Large intestine (tissue), 3 donors: ENCODE data around the gene MND1. TPM values are rescaled to one million over a fixed set of nuclear protein-coding genes. Genes with fewer than 3 reads are reported as not detected.

Experiments used
- DNase-seq, 2 donors: peaks; one replicate each; pipeline versions ENCODE4 v3.0.0 to v3.0.0-alpha.2; 2013
- H3K27ac ChIP-seq: one replicate; pipeline ENCODE4 v1.5.1; 2013; ENCODE audit warnings: low read length
- H3K27me3 ChIP-seq: 2 replicates; pipeline ENCODE4 v1.6.1; 2013; ENCODE audit warnings: low read length; ENCODE audit not compliant: control insufficient read depth, insufficient read depth
- H3K36me3 ChIP-seq: 2 replicates; pipeline ENCODE4 v1.6.1; 2013; ENCODE audit warnings: low read length; ENCODE audit not compliant: control insufficient read depth, insufficient read depth
- H3K4me1 ChIP-seq: one replicate; pipeline ENCODE4 v1.6.1; 2013; ENCODE audit warnings: low read length; ENCODE audit not compliant: control insufficient read depth, insufficient read depth
- H3K4me3 ChIP-seq: one replicate; pipeline ENCODE4 v1.5.1; 2013; ENCODE audit warnings: low read length
- H3K9me3 ChIP-seq: one replicate; pipeline ENCODE4 v1.6.1; 2013; ENCODE audit warnings: mild to moderate bottlenecking, low read depth, low read length, moderate library complexity; ENCODE audit not compliant: control insufficient read depth
- whole genome bisulfite sequencing: methylation state at CpG from one replicate; pipeline ENCODE4 v1.1.5; 2013; ENCODE audit warnings: low lambda C conversion rate; ENCODE audit not compliant: insufficient coverage; 5-methylcytosine and 5-hydroxymethylcytosine counted together
- polyA plus RNA-seq: library from polyadenylated mRNA; unstranded; fragments of 120-200 nt; gene quantifications from one replicate; pipeline ENCODE4 v1.2.1, GENCODE V29; 2013

The MND1 gene
- polyA plus RNA-seq, 1 donor, result 6.8 TPM

GRCh38 chr4:153418558-153418957 is 74.1 kb downstream of the MND1 start:
- WGBS, result 89% methylated on average over 2 of the region's 3 CpGs

DNA sequence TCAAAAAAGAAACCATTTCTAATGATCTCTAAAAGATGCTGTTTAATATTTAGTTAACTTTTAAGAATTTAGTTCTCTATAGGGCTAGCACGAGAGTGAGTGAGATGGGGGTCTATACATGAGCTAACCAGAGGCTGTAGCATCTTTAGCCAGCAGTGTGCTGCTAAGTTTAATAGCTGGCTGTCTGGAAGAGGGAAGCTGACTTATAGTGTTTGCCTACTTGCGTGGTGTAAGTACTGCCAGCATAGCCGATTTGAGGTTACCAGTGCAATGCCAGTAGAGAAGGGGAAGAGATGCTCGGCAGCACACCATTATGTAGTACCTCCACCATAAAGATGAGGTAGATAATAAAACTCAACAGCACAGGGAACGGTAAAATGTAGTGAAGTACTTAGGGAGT is 74.5 kb downstream of the MND1 start:
- H3K27me3 ChIP-seq, result no peaks in the 10 kb centered on the region
- H3K4me1 ChIP-seq, result no peaks in the 10 kb centered on the region
- H3K9me3 ChIP-seq, result no peaks in the 10 kb centered on the region
- WGBS, result no CpG with 5 or more reads among the region's 5 CpGs
- DNase-seq, result no peak
- H3K27ac ChIP-seq, result no peak overlapping the region
- no peak overlapping the region for H3K4me3 ChIP-seq
- no peaks in the 10 kb centered on the region for H3K36me3 ChIP-seq

More at GRCh38 chr4:153418558-153418957, 74.1 kb downstream of the MND1 start:
- H3K27me3 ChIP-seq, result no peaks in the 10 kb centered on the region
- no peaks in the 10 kb centered on the region for H3K36me3 ChIP-seq
- H3K27ac ChIP-seq, result no peak overlapping the region
- no peaks in the 10 kb centered on the region for H3K4me1 ChIP-seq
- H3K4me3 ChIP-seq, result no peak overlapping the region
- DNase-seq, result no peak
- no peaks in the 10 kb centered on the region for H3K9me3 ChIP-seq

DNA sequence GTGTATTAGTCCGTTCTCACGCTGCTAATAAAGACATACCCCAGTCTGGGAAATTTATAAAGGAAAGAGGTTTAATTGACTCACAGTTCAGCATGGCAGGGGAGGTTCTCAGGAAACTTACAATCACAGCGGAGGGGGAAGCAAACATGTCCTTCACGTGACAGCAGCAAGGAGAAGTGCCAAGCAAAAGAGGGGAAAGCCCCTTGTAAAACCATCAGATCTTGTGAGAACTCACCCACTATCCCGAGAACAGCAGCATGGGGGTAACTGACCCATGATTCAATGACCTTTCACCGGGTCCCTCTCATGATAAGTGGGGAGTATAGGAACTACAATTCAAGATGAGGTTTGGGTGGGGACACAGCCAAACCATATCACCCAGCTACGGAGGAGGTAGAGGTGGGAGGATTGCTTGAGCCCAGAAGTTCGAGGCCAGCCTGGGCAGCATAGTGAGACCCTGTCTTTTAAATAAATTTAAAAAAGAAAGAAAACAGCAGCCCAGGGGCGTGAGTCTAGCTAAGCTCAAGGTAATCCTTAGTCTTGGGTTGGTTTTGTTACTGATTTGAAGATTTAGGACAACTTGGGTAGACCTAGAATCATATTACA is 75.3 kb downstream of the MND1 start:
- Histone ChIP-seq H3K27ac (no peak overlapping the region), H3K27me3 (no peaks in the 10 kb centered on the region), H3K4me1 (no peaks in the 10 kb centered on the region), H3K36me3 (no peaks in the 10 kb centered on the region), H3K4me3 (no peak overlapping the region), H3K9me3 (no peaks in the 10 kb centered on the region)
- DNase-seq, result no peak
- no CpG with 5 or more reads among the region's 9 CpGs for WGBS

- Histone ChIP-seq H3K4me3 (no peak overlapping the region), H3K27me3 (no peaks in the 10 kb centered on the region), H3K27ac (no peak overlapping the region), H3K9me3 (no peaks in the 10 kb centered on the region), H3K36me3 (no peaks in the 10 kb centered on the region), H3K4me1 (no peaks in the 10 kb centered on the region)
- no peak for DNase-seq
- no CpG with 5 or more reads among the region's 2 CpGs for WGBS
These were observed 75.9 kb downstream of the MND1 start for GRCh38 chr4:153420361-153420760.

GRCh38 chr4:153421941-153422340 is 77.5 kb downstream of the MND1 start:
- Histone ChIP-seq H3K27me3 (no peaks in the 10 kb centered on the region), H3K9me3 (no peaks in the 10 kb centered on the region), H3K4me1 (no peaks in the 10 kb centered on the region), H3K27ac (no peak overlapping the region), H3K36me3 (no peaks in the 10 kb centered on the region), H3K4me3 (no peak overlapping the region)
- DNase-seq, result no peak
- WGBS, result 100% methylated on average over 1 of the region's 3 CpGs

- Histone ChIP-seq H3K27me3 (no peaks in the 10 kb centered on the region), H3K27ac (no peak overlapping the region), H3K9me3 (no peaks in the 10 kb centered on the region), H3K4me1 (no peaks in the 10 kb centered on the region), H3K36me3 (no peaks in the 10 kb centered on the region), H3K4me3 (no peak overlapping the region)
- WGBS, result 83% methylated on average over 1 of the region's 4 CpGs
- no peak for DNase-seq
These were observed 81.9 kb downstream of the MND1 start for GRCh38 chr4:153426207-153426885.

DNA sequence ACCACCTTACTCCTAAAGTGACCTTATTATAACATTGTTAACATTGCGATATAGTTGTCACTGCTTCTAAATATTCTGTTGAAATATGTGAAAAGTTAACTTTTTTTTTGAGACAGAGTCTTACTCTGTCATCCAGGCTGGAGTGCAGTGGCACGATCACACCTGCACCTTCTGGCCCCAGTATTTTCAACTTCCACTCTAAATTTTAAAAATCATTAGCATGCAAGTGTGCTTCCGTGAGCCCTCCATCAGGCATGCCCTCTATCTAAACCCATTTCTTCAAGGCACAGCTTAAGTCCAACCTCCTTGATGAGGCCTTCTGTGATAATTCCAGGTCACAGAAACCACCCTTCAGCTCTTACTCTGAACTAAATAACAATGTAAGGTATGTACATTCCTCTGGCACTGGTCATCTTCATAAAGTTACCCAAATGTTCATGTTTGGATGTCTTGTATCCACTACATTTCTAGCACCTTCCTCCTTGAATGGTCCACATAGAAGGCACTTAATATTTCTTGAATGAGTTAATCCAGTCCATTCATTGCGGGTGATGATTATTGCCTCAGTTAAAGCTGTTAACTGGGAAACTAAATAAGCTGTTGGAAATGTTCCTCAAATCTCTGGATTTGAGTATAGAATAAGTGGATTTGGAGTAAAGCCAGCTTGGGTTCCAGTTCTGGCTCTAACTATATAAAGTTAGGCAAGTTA is 83.0 kb downstream of the MND1 start:
- no peak overlapping the region for H3K27ac ChIP-seq
- H3K27me3 ChIP-seq, result no peaks in the 10 kb centered on the region
- DNase-seq, result no peak
- H3K9me3 ChIP-seq, result no peaks in the 10 kb centered on the region
- no peaks in the 10 kb centered on the region for H3K36me3 ChIP-seq
- H3K4me3 ChIP-seq, result no peak overlapping the region
- WGBS, result no CpG with 5 or more reads among the region's 4 CpGs
- no peaks in the 10 kb centered on the region for H3K4me1 ChIP-seq

GRCh38 chr4:153428941-153429475 is 84.5 kb downstream of the MND1 start:
- WGBS, result 80% methylated on average over 1 of the region's 3 CpGs
- Histone ChIP-seq H3K9me3 (no peaks in the 10 kb centered on the region), H3K27ac (no peak overlapping the region), H3K4me3 (no peak overlapping the region), H3K36me3 (no peaks in the 10 kb centered on the region), H3K27me3 (no peaks in the 10 kb centered on the region), H3K4me1 (no peaks in the 10 kb centered on the region)
- no peak for DNase-seq

DNA sequence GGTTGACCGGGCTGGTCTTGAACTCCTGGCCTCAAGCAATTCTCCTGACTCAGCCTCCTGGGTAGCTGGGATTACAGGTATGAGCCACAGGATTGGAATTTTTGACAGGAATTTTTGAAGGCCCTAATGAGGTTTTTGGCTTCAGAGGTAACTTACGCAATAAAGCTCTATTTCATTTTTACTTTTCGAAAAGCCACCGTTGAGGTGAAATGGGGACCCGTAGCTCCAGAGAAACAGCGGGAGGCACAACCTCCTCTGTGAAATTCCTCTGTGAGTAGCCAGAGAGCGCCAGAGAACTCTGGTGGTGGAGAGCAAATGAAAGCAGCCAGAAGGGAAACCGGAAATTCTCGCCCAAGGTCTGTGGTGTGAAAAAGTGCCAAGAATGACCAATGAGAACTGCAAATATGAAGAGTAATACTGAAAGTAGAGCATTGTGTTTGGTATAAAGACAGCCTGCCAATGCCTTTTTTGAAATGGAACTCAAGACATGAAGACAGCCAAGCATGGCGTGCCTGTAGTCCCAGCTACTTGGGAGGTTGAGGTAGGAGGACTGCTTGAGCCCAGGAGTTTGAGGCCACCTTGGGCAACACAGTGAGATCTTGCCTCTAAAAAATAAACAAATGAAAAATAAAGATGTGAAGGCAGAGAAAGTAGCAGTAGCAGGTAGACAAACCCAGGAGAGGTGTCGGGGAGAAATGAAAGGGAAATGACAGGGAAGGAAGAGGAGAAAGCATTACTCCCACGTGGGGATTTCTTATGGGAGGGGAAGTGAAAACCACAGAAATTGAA is 88.7 kb downstream of the MND1 start:
- no peak overlapping the region for H3K4me3 ChIP-seq
- DNase-seq, result peak; percentile 31 to 52

GRCh38 chr4:153433754-153434105 is 89.2 kb downstream of the MND1 start:
- WGBS, result no CpG with 5 or more reads among the region's 3 CpGs
- no peak for DNase-seq
- no peak overlapping the region for H3K27ac ChIP-seq
- no peaks in the 10 kb centered on the region for H3K27me3 ChIP-seq
- no peaks in the 10 kb centered on the region for H3K36me3 ChIP-seq
- no peak overlapping the region for H3K4me3 ChIP-seq
- no peaks in the 10 kb centered on the region for H3K9me3 ChIP-seq
- H3K4me1 ChIP-seq, result no peaks in the 10 kb centered on the region

More for the DNA sequence above, 88.7 kb downstream of the MND1 start:
- Histone ChIP-seq H3K4me1 (no peaks in the 10 kb centered on the region), H3K9me3 (no peaks in the 10 kb centered on the region), H3K36me3 (no peaks in the 10 kb centered on the region), H3K27ac (no peak overlapping the region), H3K27me3 (no peaks in the 10 kb centered on the region)
- WGBS, result 89% methylated on average over 1 of the region's 12 CpGs
